H9 (cell line): ENCODE results near the gene PPM1B. TPM values are rescaled to one million over a fixed set of nuclear protein-coding genes. Genes with fewer than 3 reads are reported as not detected.

Experiments
- DNase-seq: peaks from one replicate; pipeline ENCODE4 v3.0.0-alpha.2; 2017
- H2AFZ ChIP-seq: one replicate; pipeline ENCODE4 v1.6.1; 2013; ENCODE audit warnings: mild to moderate bottlenecking, low read length, control low read depth, moderate library complexity
- H2AK5ac ChIP-seq: 2 replicates; pipeline ENCODE4 v1.6.1; 2013; ENCODE audit warnings: low read length, control low read depth, mixed read lengths; ENCODE audit not compliant: insufficient read length
- H2BK120ac ChIP-seq: one replicate; pipeline ENCODE4 v1.6.1; 2013; ENCODE audit warnings: low read depth, mild to moderate bottlenecking, low read length, control low read depth, inconsistent platforms; ENCODE audit not compliant: poor library complexity, severe bottlenecking
- H2BK12ac ChIP-seq: 2 replicates; pipeline ENCODE4 v1.6.1; 2013; ENCODE audit warnings: low read length, control low read depth, mixed read lengths, low read depth; ENCODE audit not compliant: insufficient read length
- H2BK15ac ChIP-seq: 2 replicates; pipeline ENCODE4 v1.6.1; 2013; ENCODE audit warnings: low read depth, low read length, control low read depth
- H2BK20ac ChIP-seq: one replicate; pipeline ENCODE4 v1.6.1; 2013; ENCODE audit warnings: low read depth, mild to moderate bottlenecking, low read length, control low read depth, inconsistent platforms; ENCODE audit not compliant: poor library complexity, severe bottlenecking
- H2BK5ac ChIP-seq: 2 replicates; pipeline ENCODE4 v1.6.1; 2013; ENCODE audit warnings: low read length, control low read depth, mixed read lengths; ENCODE audit not compliant: insufficient read length
- H3K14ac ChIP-seq: 2 replicates; pipeline ENCODE4 v1.6.1; 2013; ENCODE audit warnings: low read length, control low read depth; ENCODE audit not compliant: insufficient read depth
- H3K18ac ChIP-seq: 2 replicates; pipeline ENCODE4 v1.6.1; 2013; ENCODE audit warnings: low read depth, mild to moderate bottlenecking, mixed read lengths, low read length, control low read depth; ENCODE audit not compliant: insufficient read length
- H3K23ac ChIP-seq: 2 replicates; pipeline ENCODE4 v1.6.1; 2013; ENCODE audit warnings: low read length, control low read depth, mixed read lengths, low read depth; ENCODE audit not compliant: insufficient read length
- H3K23me2 ChIP-seq: 2 replicates; pipeline ENCODE4 v1.6.1; 2013; ENCODE audit warnings: low read depth, mild to moderate bottlenecking, mixed read lengths, low read length, control low read depth; ENCODE audit not compliant: insufficient read length, poor library complexity, severe bottlenecking
- H3K27ac ChIP-seq: 2 replicates; pipeline ENCODE4 v1.5.1; 2013; ENCODE audit warnings: low read length, control low read depth, mixed read lengths, low read depth; ENCODE audit not compliant: insufficient read length
- H3K27me3 ChIP-seq: 2 replicates; pipeline ENCODE4 v1.6.1; 2013; ENCODE audit warnings: low read length, control low read depth, inconsistent platforms; ENCODE audit not compliant: insufficient read depth
- H3K4ac ChIP-seq: 2 replicates; pipeline ENCODE4 v1.6.1; 2013; ENCODE audit warnings: low read depth, mild to moderate bottlenecking, control low read depth, inconsistent platforms, low read length, moderate library complexity
- H3K4me1 ChIP-seq: 2 replicates; pipeline ENCODE4 v1.6.1; 2013; ENCODE audit warnings: low read length, control low read depth, inconsistent platforms; ENCODE audit not compliant: insufficient read depth
- H3K4me2 ChIP-seq: 2 replicates; pipeline ENCODE4 v1.6.1; 2013; ENCODE audit warnings: low read length, control low read depth, mixed read lengths; ENCODE audit not compliant: insufficient read length, insufficient read depth
- H3K56ac ChIP-seq: 2 replicates; pipeline ENCODE4 v1.6.1; 2013; ENCODE audit warnings: low read depth, mild to moderate bottlenecking, mixed read lengths, low read length, control low read depth; ENCODE audit not compliant: insufficient read length
- H3K79me1 ChIP-seq: 2 replicates; pipeline ENCODE4 v1.6.1; 2013; ENCODE audit warnings: low read depth, mild to moderate bottlenecking, moderate library complexity, low read length, control low read depth, inconsistent platforms; ENCODE audit not compliant: insufficient read depth, poor library complexity, severe bottlenecking
- H3K79me2 ChIP-seq: 2 replicates; pipeline ENCODE4 v1.6.1; 2013; ENCODE audit warnings: low read length, control low read depth, inconsistent platforms; ENCODE audit not compliant: insufficient read depth
- H3K9ac ChIP-seq: 2 replicates; pipeline ENCODE4 v1.6.1; 2013; ENCODE audit warnings: low read length, control low read depth, mixed read lengths; ENCODE audit not compliant: insufficient read length; ENCODE audit errors: extremely low read depth
- H3K9me3 ChIP-seq: one replicate; pipeline ENCODE4 v1.6.1; 2013; ENCODE audit warnings: low read depth, low read length, inconsistent platforms; ENCODE audit not compliant: control insufficient read depth
- H3T11ph ChIP-seq: one replicate; pipeline ENCODE4 v1.6.1; 2013; ENCODE audit warnings: mild to moderate bottlenecking, low read length, control low read depth, inconsistent platforms
- H4K20me1 ChIP-seq: one replicate; pipeline ENCODE4 v1.6.1; 2013; ENCODE audit not compliant: control insufficient read depth, insufficient read length, insufficient read depth
- H4K5ac ChIP-seq: 2 replicates; pipeline ENCODE4 v1.6.1; 2013; ENCODE audit warnings: low read depth, mild to moderate bottlenecking, mixed read lengths, low read length, control low read depth; ENCODE audit not compliant: insufficient read length
- H4K8ac ChIP-seq: replicated peaks from 2 replicates; pipeline ENCODE4 v1.6.1; 2013; ENCODE audit warnings: low read length, control low read depth, mixed read lengths, low read depth; ENCODE audit not compliant: insufficient read length
- H4K91ac ChIP-seq: 2 replicates; pipeline ENCODE4 v1.6.1; 2013; ENCODE audit warnings: low read depth, mild to moderate bottlenecking, moderate library complexity, mixed read lengths, low read length, control low read depth; ENCODE audit not compliant: insufficient read length
- H3K27ac Mint-ChIP-seq, 3 experiments: 2 replicates in 2 of 3; 3 replicates in 1 of 3; pipeline ENCODE4 v1.8.0; 2020 to 2021; ENCODE audit warnings: mixed read lengths in 3 of 3, mild to moderate bottlenecking in 1 of 3, moderate library complexity in 1 of 3
- H3K27me3 Mint-ChIP-seq: 2 replicates; pipeline ENCODE4 v1.8.0; 2021; ENCODE audit warnings: low read depth, mild to moderate bottlenecking, moderate library complexity, mixed read lengths
- H3K36me3 Mint-ChIP-seq, 3 experiments: 2 replicates in 2 of 3; 3 replicates in 1 of 3; pipeline ENCODE4 v1.8.0; 2020 to 2021; ENCODE audit warnings: low read depth in 3 of 3, mixed read lengths in 3 of 3; ENCODE audit not compliant: insufficient read depth in 1 of 3
- H3K4me1 Mint-ChIP-seq, 2 experiments: 2 replicates each; pipeline ENCODE4 v1.8.0; 2020; ENCODE audit warnings: mixed read lengths in 2 of 2
- H3K4me3 Mint-ChIP-seq, 2 experiments: 2 replicates in 1 of 2; 3 replicates in 1 of 2; pipeline ENCODE4 v1.8.0; 2020 to 2021; ENCODE audit warnings: mild to moderate bottlenecking in 2 of 2, mixed read lengths in 2 of 2, moderate library complexity in 1 of 2
- H3K9me3 Mint-ChIP-seq, 2 experiments: 2 replicates in 1 of 2; 3 replicates in 1 of 2; pipeline ENCODE4 v1.8.0; 2020; ENCODE audit warnings: mild to moderate bottlenecking in 2 of 2, mixed read lengths in 2 of 2, moderate library complexity in 1 of 2
- WGBS: extraction: QIAGEN DNeasy Blood & Tissue Kit; methylation state at CpG from one replicate; pipeline ENCODE4 v1.1.7; 2013; ENCODE audit warnings: missing lambda C conversion rate, low lambda C conversion rate, mixed read lengths; ENCODE audit not compliant: insufficient read length; ENCODE audit errors: extremely low coverage; 5-methylcytosine and 5-hydroxymethylcytosine counted together
- total RNA-seq: library from RNA; stranded (reverse); gene quantifications from 2 replicates; pipeline ENCODE4 v1.2.1, GENCODE V29; 2021
- TF ChIP-seq, protein P1 (sequence below): fragments of 200-600 bp; sonication (generic); conservative IDR thresholded peaks from 3 replicates; pipeline ENCODE4 v1.8.0; 2021; ENCODE audit warnings: antibody characterized with exemption, mild to moderate bottlenecking

The PPM1B gene
- total RNA-seq, 1 experiment from 2014 or later, result 156 TPM

DNA sequence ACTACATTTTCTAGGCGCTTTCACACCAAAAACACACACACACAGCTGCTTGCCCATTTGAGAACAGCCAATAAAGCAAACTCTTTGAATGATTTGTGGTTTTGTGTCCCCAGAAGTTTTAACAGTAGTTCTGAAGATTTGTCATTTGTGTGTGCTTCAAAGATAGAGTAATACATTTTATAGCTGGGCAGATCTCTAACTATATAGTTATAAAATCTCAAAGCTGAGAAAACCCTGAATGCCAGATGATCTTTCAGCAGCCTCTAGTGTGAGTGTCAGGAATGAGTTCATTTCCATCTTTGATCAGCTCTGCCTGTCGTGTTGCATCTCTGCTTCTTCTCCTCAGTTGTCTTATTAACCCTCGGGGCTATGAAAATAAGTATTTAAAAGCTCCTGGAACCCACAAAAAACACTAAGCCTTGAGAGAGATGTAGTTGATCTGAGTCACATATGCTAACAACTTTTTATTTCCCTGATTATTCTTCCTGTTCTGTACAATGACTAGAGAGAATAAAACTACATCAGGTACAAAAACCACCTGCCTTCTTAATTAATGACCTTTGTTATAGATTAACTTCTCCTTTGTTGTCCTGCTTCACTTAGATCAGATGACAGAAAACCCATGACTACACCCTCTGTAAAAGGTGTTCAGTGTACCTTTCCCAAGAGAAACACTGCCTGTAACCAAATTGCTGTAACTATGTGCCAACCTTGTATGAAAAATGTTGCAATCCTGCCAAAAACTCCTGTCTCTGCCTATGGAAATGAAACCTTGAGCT, 76.6 kb downstream of the PPM1B start:
- Histone ChIP-seq H3K4me2 (no peak overlapping the region), H4K20me1 (no peaks in the 10 kb centered on the region), H3K27ac (no peak overlapping the region), H2BK5ac (no peak overlapping the region), H3K4me1 (peaks cover 2% of the 10 kb centered on the region; the same call in 1 of the 2 replicates), H2AK5ac (no peak overlapping the region), H4K5ac (no peak overlapping the region), H4K8ac (no peak overlapping the region), H3K23ac (no peak overlapping the region), H2BK15ac (no peak overlapping the region), H3T11ph (no peak overlapping the region), H3K79me1 (no peaks in the 10 kb centered on the region), H3K23me2 (no peaks in the 10 kb centered on the region), H4K91ac (no peak overlapping the region), H3K4ac (no peak overlapping the region), H2BK20ac (no peak overlapping the region), H3K18ac (no peak overlapping the region), H2BK12ac (no peak overlapping the region), H2BK120ac (no peak overlapping the region), H3K9ac (no peak overlapping the region), H3K14ac (no peak overlapping the region), H3K27me3 (no peaks in the 10 kb centered on the region), H3K79me2 (peaks cover 2% of the 10 kb centered on the region; the same call in 1 of the 2 replicates), H3K9me3 (no peaks in the 10 kb centered on the region), H3K56ac (no peak overlapping the region), H2AFZ (no peak overlapping the region)
- no CpG with 5 or more reads among the region's 3 CpGs for WGBS
- H3K9me3 Mint-ChIP-seq, result no peaks in the 10 kb centered on the region
- peaks cover 32 to 34% of the 10 kb centered on the region in 2 experiments for H3K4me1 Mint-ChIP-seq
- H3K27me3 Mint-ChIP-seq, result no peaks in the 10 kb centered on the region
- H3K36me3 Mint-ChIP-seq, result no peaks in the 10 kb centered on the region
- no peak overlapping the region; a peak in 1 of 7 replicates for H3K27ac Mint-ChIP-seq
- TF ChIP-seq, protein P1, sequence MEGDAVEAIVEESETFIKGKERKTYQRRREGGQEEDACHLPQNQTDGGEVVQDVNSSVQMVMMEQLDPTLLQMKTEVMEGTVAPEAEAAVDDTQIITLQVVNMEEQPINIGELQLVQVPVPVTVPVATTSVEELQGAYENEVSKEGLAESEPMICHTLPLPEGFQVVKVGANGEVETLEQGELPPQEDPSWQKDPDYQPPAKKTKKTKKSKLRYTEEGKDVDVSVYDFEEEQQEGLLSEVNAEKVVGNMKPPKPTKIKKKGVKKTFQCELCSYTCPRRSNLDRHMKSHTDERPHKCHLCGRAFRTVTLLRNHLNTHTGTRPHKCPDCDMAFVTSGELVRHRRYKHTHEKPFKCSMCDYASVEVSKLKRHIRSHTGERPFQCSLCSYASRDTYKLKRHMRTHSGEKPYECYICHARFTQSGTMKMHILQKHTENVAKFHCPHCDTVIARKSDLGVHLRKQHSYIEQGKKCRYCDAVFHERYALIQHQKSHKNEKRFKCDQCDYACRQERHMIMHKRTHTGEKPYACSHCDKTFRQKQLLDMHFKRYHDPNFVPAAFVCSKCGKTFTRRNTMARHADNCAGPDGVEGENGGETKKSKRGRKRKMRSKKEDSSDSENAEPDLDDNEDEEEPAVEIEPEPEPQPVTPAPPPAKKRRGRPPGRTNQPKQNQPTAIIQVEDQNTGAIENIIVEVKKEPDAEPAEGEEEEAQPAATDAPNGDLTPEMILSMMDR, result no peak
- no peak for DNase-seq
- H3K4me3 Mint-ChIP-seq, result no peak overlapping the region
